HUES6 (cell line): ENCODE results near the gene RBBP4.
"Not testable (repeated sequence)": the region's sequence is repeated elsewhere in the genome, so short reads cannot be mapped to it uniquely, and the experiment has no call there.

Experiments
- H3K27ac ChIP-seq: 2 replicates; pipeline ENCODE4 v1.7.0; 2013; ENCODE audit warnings: low read depth, mild to moderate bottlenecking, low read length, inconsistent platforms
- H3K27me3 ChIP-seq: 2 replicates; pipeline ENCODE4 v1.6.1; 2013; ENCODE audit warnings: low read length; ENCODE audit not compliant: control insufficient read depth, insufficient read depth
- H3K36me3 ChIP-seq: 2 replicates; pipeline ENCODE4 v1.6.1; 2013; ENCODE audit warnings: low read length; ENCODE audit not compliant: control insufficient read depth, insufficient read depth
- H3K4me1 ChIP-seq: 2 replicates; pipeline ENCODE4 v1.6.1; 2013; ENCODE audit warnings: low read length; ENCODE audit not compliant: control insufficient read depth, insufficient read depth
- H3K4me3 ChIP-seq: 2 replicates; pipeline ENCODE4 v1.5.1; 2013; ENCODE audit warnings: low read depth, low read length
- H3K9ac ChIP-seq: one replicate; pipeline ENCODE4 v1.6.1; 2013; ENCODE audit warnings: mild to moderate bottlenecking, low read length
- H3K9me3 ChIP-seq: 2 replicates; pipeline ENCODE4 v1.6.1; 2013; ENCODE audit warnings: low read depth, low read length; ENCODE audit not compliant: control insufficient read depth, insufficient read depth

Gene RBBP4

GRCh38 chr1:32622806-32623681 is 28.0 kb upstream of the RBBP4 start:
- Histone ChIP-seq H3K4me1 (no peaks in the 10 kb centered on the region), H3K4me3 (no peak overlapping the region), H3K27me3 (no peaks in the 10 kb centered on the region), H3K27ac (no peak overlapping the region), H3K9ac (no peak overlapping the region), H3K36me3 (peaks cover 45% of the 10 kb centered on the region), H3K9me3 (no peaks in the 10 kb centered on the region)

- no peaks in the 10 kb centered on the region for H3K4me1 ChIP-seq
- H3K9me3 ChIP-seq, result no peaks in the 10 kb centered on the region
- H3K9ac ChIP-seq, result no peak overlapping the region
- peaks cover 48% of the 10 kb centered on the region for H3K36me3 ChIP-seq
- no peak overlapping the region for H3K4me3 ChIP-seq
- H3K27me3 ChIP-seq, result no peaks in the 10 kb centered on the region
- H3K27ac ChIP-seq, result no peak overlapping the region
These were observed 27.2 kb upstream of the RBBP4 start for GRCh38 chr1:32623775-32624174.

- H3K36me3 ChIP-seq, result peaks cover 55% of the 10 kb centered on the region
- no peaks in the 10 kb centered on the region for H3K27me3 ChIP-seq
- no peak overlapping the region for H3K4me3 ChIP-seq
- H3K27ac ChIP-seq, result no peak overlapping the region
- H3K9me3 ChIP-seq, result no peaks in the 10 kb centered on the region
- H3K4me1 ChIP-seq, result no peaks in the 10 kb centered on the region
- no peak overlapping the region for H3K9ac ChIP-seq
These were observed 24.8 kb upstream of the RBBP4 start for GRCh38 chr1:32626176-32626575.

GRCh38 chr1:32627596-32628162 is 23.3 kb upstream of the RBBP4 start:
- Histone ChIP-seq H3K27ac (no peak overlapping the region), H3K9me3 (no peaks in the 10 kb centered on the region), H3K9ac (no peak overlapping the region), H3K27me3 (no peaks in the 10 kb centered on the region), H3K36me3 (peaks cover 57% of the 10 kb centered on the region), H3K4me3 (no peak overlapping the region), H3K4me1 (peaks cover 6% of the 10 kb centered on the region)

GRCh38 chr1:32630173-32630572 is 20.8 kb upstream of the RBBP4 start:
- H3K27me3 ChIP-seq, H3K9ac ChIP-seq, H3K9me3 ChIP-seq, H3K27ac ChIP-seq, H3K4me3 ChIP-seq: not testable (repeated sequence)
- peaks cover 23% of the 10 kb centered on the region for H3K4me1 ChIP-seq
- H3K36me3 ChIP-seq, result peaks cover 68% of the 10 kb centered on the region

- H3K36me3 ChIP-seq, result peaks cover 48% of the 10 kb centered on the region
- no peaks in the 10 kb centered on the region for H3K27me3 ChIP-seq
- H3K9ac ChIP-seq, result peak overlapping the region; percentile 17
- no peaks in the 10 kb centered on the region for H3K9me3 ChIP-seq
- H3K4me3 ChIP-seq, result peak overlapping the region; percentile 34
- peaks cover 46% of the 10 kb centered on the region for H3K4me1 ChIP-seq
- H3K27ac ChIP-seq, result peak overlapping the region; percentile 77; the same call in 1 of the 2 replicates
These were observed 18.2 kb upstream of the RBBP4 start for GRCh38 chr1:32632829-32633228.

- H3K4me3 ChIP-seq, result no peak overlapping the region
- peaks cover 33% of the 10 kb centered on the region for H3K36me3 ChIP-seq
- peaks cover 47% of the 10 kb centered on the region for H3K4me1 ChIP-seq
- no peaks in the 10 kb centered on the region for H3K9me3 ChIP-seq
- no peaks in the 10 kb centered on the region for H3K27me3 ChIP-seq
- no peak overlapping the region for H3K27ac ChIP-seq
- no peak overlapping the region for H3K9ac ChIP-seq
These were observed 15.3 kb upstream of the RBBP4 start for GRCh38 chr1:32635508-32636277.

- peak overlapping the region; percentile 62; the same call in 1 of the 2 replicates for H3K27ac ChIP-seq
- H3K27me3 ChIP-seq, result no peaks in the 10 kb centered on the region
- H3K4me1 ChIP-seq, result peaks cover 50% of the 10 kb centered on the region
- H3K4me3 ChIP-seq, result no peak overlapping the region
- H3K9me3 ChIP-seq, result no peaks in the 10 kb centered on the region
- peak overlapping the region; percentile 21 for H3K9ac ChIP-seq
- peaks cover 24% of the 10 kb centered on the region; the same call in 1 of the 2 replicates for H3K36me3 ChIP-seq
These were observed 13.9 kb upstream of the RBBP4 start for GRCh38 chr1:32636914-32637645.

GRCh38 chr1:32639489-32640075 is 11.4 kb upstream of the RBBP4 start:
- Histone ChIP-seq H3K4me3 (no peak overlapping the region), H3K9me3 (no peaks in the 10 kb centered on the region), H3K9ac (no peak overlapping the region), H3K4me1 (peaks cover 34% of the 10 kb centered on the region), H3K27me3 (no peaks in the 10 kb centered on the region), H3K36me3 (peaks cover 7% of the 10 kb centered on the region; the same call in 1 of the 2 replicates), H3K27ac (no peak overlapping the region)

GRCh38 chr1:32642292-32642827 is 8.6 kb upstream of the RBBP4 start:
- not testable (repeated sequence) for H3K4me3 ChIP-seq, H3K9me3 ChIP-seq, H3K36me3 ChIP-seq, H3K27me3 ChIP-seq
- Histone ChIP-seq H3K4me1 (peaks cover 20% of the 10 kb centered on the region), H3K27ac (peak overlapping the region; percentile 95; the same call in 1 of the 2 replicates), H3K9ac (peak overlapping the region; percentile 77)
